Measurements from ENCODE around the gene PEF1. TPM values are rescaled to one million over a fixed set of nuclear protein-coding genes. Genes with fewer than 3 reads are reported as not detected.
A peak's percentile ranks its signal among the peaks of the same experiment; 100 is the strongest.

PEF1 gene
- total and polyA plus RNA-seq, 2 donors (not counting 3 experiments of a cell fraction or from before 2014, with no cell fraction given): 73.3 to 161 TPM

GRCh38 chr1:31586376-31587327, 58.0 kb downstream of the PEF1 start:
- H3K27me3 ChIP-seq (ENCODE audit: control insufficient read depth in 2 of 2, insufficient read depth in 2 of 2, low read length in 2 of 2): no peaks in the 10 kb centered on the region
- peaks cover 14 to 29% of the 10 kb centered on the region in 2 experiments for H3K36me3 ChIP-seq (ENCODE audit: control insufficient read depth in 2 of 2, extremely low read depth in 1 of 2, insufficient read depth in 2 of 2, low read length in 2 of 2)
- ChIA-PET POLR2A (no interaction called here), CTCF (interaction anchor here (1.2 to 1.6 kb wide), 4 partner anchors 22 to 53 kb away, joined by 3 to 6 read pairs (median 4); no protein-coding TSS in a partner anchor)
- TF ChIP-seq POLR2AphosphoS5 (IDR thresholded peaks at IDR 0.05; ENCODE audit: insufficient read depth, low read depth, low read length) (peak; percentile 10), CTCF (IDR thresholded peaks at IDR 0.05; ENCODE audit: extremely low read depth in 1 of 2, insufficient read depth in 1 of 2, low read depth in 1 of 2, low read length in 2 of 2) (no peak)
- H4K20me1 ChIP-seq (replicated peaks; ENCODE audit: control insufficient read depth, extremely low read depth, insufficient read depth, low read length): no peaks in the 10 kb centered on the region
- H3K9me1 ChIP-seq (replicated peaks; ENCODE audit: control insufficient read depth, extremely low read depth, insufficient read depth, low read length): no peaks in the 10 kb centered on the region
- no peaks in the 10 kb centered on the region for H3K9me3 ChIP-seq (replicated peaks; ENCODE audit: control insufficient read depth, insufficient read depth, low read length)
- H3K79me2 ChIP-seq (ENCODE audit: control insufficient read depth, insufficient read depth, low read length): peaks cover 23% of the 10 kb centered on the region
- H3K27ac ChIP-seq (ENCODE audit: insufficient read depth, low read depth, low read length): no peak overlapping the region
- H3K9ac ChIP-seq (replicated peaks; ENCODE audit: extremely low read depth, insufficient read depth, low read length): no peak overlapping the region
- FAIRE-seq (no peak), DNase-seq (ENCODE audit: low read depth, low spot score) (no peak)
- peaks cover 48% of the 10 kb centered on the region for H3K4me1 ChIP-seq (ENCODE audit: control insufficient read depth, extremely low read depth, insufficient read depth, low read length)
- H3K4me3 ChIP-seq (replicated peaks in 1 of 3; ENCODE audit: insufficient read depth in 1 of 3, low read depth in 1 of 3, low read length in 3 of 3): no peak overlapping the region
- intact Hi-C loops (cut with micrococcal nuclease): loop anchor here (1.0 to 10.0 kb wide), 2 partner anchors 32 to 348 kb away; partner anchors contain the start of gene PTP4A2
- no peak overlapping the region for H3K4me2 ChIP-seq (ENCODE audit: insufficient read depth, low read length)
- no peak overlapping the region for H2AFZ ChIP-seq (ENCODE audit: low read depth, low read length)
- BruUV-seq (replicated peaks): TSS peak; percentile 51
- dilution Hi-C loops (cut with MboI; ENCODE audit: extremely low pct_ligation_motif_present, low sequenced_read_pairs): no loop called here
